ENCODE data around the gene SLC17A5.
"Not testable (repeated sequence)": the region's sequence is repeated elsewhere in the genome, so short reads cannot be mapped to it uniquely, and the experiment has no call there.

SLC17A5 gene

DNA sequence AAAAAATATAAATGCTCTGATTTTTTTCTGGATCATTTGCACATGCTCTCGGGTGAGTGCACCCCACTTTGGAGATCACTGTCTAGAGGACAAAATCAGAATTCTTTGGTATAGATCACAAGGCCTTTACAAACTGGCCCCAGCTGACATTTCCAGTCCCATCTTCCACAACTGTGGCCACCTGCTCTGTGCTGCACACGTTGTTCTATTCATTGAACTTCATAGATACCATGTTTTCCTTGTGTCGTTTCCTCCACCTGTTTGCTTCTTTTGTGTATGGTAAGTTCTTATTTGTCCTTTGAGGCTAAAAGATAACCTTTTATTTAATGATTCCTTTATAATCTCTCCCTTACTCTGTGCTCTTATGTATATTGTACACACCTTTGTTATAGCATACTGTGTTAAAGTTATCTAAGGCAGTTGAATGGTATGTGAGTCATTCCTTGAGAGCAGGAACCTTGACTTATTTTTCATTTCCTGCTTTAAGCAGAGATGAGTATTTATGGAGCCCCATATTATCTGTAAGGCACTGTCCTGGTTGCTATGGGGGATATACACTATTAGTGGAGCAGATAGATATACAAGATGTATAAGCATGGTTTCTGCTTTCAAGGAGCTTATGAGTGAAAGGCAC, 12.0 kb upstream of the SLC17A5 start:
- DNase-seq: no peak

DNA sequence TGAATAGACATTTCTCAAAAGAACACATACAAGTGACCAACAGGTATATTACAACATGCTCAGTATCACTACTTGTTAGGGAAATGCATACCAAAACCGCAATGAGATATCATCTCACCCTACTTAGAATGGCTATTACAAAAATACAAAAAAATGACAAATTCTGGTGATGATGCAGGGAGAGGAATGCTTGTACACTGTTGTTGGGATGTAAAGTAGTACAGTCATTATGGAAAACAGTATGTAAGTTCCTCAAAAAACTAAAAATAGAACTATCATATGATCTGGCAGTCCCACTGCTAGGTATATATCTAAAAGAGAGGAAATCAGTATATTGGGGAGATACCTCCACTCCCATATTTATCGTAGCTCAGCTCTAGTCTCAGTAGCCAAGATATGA, 10.9 kb upstream of the SLC17A5 start:
- no peak for DNase-seq

DNA sequence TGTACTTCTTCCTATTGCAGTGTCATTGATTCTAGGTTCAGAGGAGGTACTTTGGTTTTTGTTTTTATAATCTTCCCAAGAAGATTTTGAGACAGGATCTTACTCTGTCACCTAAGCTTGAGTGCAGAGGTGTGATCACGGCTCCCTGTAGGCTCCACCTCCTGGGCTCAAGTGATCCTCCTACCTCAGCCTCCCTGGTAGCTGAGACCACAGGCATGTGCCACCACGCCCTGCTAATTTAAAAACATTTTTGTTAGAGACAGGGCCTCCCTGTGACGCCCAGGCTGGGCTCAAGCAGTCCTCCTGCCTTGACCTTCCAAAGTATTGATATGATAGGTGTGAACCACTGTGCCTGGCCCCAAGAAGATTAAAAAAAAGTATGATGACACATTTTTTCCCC, 3.4 kb upstream of the SLC17A5 start:
- no peak for DNase-seq

DNA sequence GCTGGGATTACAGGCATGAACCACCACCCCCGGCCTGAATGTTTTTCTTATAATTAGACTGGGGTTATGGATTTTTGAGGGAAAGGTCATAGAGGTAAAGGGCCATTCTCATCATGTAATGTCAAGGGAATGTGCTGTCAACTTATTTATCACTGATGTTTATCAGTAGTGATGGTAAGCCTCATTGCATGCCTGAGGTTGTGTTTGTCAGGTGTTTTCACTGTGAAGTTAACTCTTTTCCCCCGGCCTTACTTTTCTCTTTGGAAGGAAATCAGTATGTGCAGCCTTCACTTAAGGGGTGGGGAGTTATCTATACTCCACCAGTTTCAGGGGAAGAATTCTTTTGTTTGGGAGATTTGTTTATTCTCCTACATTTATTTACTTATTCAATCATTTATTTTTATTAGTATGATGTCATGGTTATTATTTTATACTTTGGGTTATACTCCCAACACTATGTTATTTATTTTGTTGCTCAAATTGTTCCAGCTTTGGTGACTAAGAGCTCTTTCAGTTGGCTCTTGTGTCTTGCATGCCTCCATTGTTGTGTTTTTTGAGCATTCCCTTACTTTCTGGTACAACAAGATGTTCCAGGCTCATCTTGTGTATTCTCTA, 2.8 kb upstream of the SLC17A5 start:
- no peak for DNase-seq

DNA sequence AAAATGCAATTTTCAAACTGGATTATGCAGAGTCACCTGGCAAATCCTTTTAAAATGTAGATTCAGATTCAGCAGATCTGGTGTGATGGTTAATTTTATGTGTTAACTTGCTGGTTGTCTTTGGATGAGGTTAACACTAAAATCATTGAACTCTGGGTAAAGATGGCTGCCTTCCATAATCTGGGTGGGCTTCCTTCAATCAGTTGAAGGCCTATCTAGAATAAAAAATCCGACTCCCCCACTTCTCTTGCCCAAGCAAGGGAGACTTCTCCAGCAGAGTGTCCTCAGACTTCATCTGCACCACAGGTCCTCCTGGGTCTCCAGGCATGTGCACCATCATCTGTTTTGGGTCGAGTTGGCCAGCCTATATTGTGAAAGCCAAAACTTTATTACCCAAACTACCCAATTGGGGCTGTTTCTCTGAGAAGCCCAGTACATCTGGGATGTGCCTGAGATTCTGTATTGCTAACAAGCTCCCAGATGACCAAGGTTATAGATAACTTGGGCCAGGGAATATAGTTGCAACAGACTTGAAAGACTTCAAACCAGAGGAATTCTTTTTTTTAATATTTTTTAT, 1.6 kb upstream of the SLC17A5 start:
- DNase-seq: no peak

DNA sequence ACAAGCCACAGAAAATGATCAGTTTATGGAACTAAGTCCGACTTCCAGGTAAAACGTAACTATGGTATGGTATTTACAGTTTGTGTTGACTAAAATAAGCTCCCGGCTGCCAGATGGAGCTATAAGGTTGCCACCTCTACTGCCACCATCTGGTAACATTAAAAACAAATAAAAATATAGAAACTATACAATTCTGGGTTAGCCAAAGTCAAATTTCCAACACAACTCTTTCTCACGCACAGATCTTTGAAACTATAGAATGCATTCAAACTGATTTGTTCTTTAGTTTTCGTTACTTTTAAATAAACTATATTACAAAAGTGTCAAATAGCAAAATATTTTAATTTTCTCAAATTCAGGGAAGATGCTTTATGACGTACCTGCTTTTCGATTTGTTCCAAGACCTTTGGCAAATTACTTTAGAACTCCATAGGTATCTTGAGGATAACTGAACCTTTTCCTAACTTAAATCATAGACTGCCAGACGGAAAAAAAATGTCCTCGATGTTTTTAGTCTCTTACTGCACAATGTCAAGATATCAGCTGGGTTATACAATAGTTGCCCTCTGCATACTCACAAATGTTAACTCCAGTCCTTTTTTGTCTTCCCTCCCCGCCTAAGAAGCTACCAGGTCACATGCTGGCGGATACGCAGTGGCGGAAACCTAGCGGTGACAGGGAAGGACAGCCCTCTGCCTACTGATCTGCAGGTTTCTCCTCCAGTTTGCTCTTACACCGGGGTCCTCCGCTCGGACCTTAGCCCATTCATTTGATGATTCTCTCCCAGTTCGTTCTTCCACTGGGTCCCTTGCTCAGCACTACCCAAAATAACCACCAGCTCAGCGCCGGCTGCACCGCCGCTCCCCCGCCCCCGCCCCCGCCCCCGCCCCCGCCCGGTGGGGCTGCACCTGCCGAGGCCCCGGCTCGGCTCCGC, 888 bp downstream of the SLC17A5 start:
- DNase-seq: no peak

DNA sequence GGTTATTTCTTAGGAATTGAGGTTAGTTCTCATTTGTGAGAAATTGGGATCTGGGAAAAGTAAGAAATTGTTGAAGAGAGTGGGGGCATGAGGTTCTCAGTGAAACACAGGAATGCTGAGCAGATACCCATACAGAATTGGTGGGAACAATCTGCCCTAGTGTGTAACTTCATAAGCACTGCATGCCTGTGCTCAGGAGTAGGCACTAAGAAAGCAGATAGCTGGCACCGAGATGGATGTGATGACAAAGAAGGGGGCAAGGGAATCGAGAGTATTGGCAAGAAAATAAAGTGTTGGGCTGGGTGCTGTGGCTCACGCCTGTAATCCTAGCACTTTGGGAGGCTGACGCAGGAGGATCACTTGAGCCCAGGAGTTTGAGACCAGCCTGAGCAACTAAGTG, 4.0 kb downstream of the SLC17A5 start:
- no peak for DNase-seq

DNA sequence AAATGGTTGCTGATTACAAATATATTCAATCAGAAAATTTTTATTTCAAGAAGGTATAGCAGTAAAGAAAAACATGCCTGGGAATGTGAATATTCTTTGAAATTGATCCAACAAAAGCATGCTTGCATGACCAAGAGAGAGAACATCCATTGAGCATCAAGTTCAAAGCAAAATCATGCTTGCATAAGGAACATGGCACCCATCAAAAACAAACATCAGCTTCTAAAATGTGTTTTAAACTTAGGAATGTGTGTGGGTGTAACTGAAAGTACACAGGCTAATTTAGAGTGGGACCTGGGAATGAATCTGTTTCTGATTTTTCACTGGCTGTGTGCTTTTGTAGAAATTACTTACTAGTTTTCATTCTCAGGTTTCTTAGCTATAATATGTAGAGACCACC, 5.6 kb downstream of the SLC17A5 start:
- no peak for DNase-seq

DNA sequence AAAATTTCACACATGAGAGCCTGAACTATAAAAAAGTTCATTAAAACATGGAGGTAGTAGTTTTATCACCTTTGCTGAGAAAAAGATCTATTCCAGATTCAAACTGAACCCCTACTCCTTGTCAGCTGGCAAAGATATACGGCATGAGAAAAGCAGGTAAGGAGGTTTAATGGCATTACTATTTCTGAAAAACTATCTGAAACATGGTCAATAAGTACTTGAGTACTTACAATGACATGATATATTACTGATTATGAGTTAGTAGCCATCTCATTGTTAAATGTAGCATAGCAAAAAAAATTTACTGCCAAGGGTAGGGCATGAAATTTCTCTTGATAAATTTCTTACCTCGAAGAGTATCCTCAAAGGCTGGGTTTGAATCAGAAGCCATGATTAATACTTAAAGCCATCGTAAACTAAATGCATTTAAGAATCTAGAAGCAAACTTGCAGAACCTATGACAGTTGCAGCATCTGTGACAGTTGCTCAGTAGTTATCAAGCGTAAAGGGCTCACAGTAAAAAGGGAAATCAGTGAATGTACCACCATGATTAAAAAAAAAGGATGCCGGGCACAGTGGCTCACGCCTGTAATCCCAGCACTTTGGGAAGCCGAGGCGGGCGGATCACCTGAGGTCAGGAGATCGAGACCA, 8.7 kb downstream of the SLC17A5 start:
- DNase-seq: no peak

DNA sequence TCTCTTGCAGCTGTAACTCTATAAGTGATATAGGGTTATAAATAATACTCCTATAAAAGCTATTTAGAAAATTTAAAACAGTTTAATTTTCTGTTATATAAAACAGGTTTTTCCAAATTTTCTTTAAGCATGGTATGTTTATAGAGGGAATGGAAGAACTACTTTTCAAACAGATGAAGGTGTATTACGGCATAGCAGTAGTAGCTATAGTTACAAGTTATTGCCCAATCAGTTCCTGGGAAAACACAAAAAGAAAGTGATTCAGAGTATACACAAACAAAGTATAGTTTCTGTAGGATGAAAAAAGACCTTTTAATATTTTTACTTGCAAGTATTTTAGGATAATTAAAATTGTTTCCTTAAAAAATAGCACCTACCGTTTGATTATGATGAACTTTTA, 9.8 kb downstream of the SLC17A5 start:
- no peak for DNase-seq

DNA sequence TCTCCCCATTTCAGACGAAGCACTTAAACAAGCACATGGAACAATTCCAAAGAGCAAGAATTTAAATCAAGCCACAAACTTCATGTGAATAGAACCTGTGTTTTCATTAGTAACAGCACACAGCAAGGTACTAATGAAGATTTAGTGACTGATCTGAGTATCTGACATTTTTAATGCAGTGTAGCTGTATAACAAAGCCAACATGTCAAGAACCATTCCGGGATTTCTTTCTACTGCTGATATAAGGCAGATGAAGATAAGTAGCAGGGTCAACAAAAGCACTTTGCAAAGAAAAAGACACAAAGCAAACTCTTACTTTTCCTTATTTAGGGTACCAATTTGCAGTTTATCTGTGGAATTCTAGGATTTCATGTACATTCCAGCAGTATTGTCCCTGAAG, 11.3 kb downstream of the SLC17A5 start:
- DNase-seq: no peak

DNA sequence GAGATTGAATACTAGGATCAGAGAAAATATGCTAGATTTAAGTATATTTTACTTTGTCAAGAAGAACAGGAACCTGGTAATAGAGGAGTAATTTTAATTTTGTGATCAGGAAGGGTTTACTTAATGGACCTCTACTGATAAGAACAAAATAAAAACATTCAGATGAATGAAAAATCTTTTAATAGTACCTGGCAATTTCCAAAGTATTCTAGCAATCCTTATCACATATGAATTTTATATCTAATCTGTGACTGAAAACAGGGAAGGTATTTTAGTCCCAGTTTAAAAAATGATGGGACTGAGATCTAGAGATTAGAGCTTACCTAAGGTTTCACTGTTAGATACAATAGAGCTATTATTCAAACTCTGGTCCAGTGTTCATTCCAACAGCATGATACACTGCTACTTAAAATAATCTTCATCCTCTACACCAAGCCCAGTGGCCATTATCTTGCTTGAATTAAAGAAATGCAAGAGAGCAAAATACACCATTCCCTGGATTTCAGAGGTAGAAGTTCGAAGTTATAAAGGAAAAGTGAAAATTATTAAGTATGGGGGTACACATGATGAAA, 13.5 kb downstream of the SLC17A5 start:
- no peak for DNase-seq

DNA sequence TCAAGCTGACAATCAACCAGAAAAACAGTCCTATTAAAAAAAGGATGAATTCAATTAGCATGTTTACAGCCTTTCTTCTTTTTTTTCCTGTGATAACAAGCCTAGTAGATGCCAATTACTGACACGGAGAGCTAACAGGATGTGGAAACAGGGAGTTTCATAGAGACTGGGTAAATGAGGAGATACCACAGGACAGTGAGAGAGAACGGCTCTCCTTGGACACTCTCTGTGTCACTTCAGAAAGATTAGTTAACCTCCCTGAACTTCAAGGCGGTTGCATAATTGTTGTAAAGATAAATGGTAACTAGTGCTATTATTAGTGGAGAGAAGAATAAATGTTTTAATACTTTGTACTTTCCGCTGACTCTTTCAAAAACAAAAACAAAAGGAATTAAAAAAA, 14.8 kb downstream of the SLC17A5 start:
- DNase-seq: no peak

DNA sequence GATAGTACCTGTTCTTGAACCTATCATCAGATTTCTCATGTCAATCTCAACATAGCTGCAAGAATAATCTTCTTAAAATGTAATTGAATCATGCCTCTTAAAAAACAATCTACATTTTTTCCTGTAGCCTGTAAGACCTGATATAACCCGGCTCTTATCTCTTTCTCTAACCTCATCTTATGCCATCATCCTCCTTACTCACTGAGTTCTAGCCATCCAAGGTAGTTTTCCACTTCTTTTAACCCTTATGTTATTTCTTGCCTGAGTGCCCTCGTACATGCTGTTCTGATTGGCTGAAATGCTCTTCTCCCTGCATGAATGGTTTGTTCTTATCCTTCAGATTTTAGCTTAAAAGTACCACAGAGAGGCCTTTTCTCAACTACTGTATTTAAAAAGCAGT, 16.4 kb downstream of the SLC17A5 start:
- DNase-seq: no peak

DNA sequence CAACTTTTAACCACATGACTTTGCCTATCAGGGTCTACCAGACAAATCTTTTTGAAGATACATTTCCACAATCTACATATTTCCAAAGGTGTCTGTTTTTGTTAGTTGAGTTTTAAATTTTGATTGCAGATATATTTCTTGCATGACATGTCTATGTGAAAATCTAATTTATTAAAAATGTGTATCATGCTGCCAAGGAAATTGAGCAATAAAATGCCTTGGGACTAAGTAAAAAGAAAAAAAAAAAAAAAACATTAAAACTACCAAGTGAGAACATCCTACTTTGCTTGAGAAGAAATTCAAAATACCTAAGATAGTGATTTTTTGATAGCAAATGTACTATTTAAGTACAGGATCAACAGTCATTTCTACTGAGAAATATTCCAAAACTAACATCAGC, 17.7 kb downstream of the SLC17A5 start:
- DNase-seq: no peak

DNA sequence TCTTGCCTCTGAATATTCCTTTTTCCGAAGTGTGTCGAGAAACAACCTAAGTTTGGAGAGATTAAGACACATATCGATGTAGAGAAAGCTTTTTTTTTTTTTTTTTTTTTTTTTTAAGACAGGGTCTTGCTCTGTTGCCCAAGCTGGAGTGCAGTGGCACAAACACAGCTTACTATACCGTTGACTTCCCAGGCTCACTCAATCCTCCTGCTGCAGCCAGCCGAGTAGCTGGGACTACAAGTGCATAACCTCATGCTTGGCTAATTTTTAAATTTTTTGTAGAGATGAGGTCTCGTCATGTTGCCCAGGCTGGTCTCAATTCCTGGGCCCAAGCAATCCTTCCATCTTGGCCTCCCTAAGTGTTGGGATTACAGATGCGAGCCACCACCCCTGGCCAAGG, 21.4 kb downstream of the SLC17A5 start:
- no peak for DNase-seq

DNA sequence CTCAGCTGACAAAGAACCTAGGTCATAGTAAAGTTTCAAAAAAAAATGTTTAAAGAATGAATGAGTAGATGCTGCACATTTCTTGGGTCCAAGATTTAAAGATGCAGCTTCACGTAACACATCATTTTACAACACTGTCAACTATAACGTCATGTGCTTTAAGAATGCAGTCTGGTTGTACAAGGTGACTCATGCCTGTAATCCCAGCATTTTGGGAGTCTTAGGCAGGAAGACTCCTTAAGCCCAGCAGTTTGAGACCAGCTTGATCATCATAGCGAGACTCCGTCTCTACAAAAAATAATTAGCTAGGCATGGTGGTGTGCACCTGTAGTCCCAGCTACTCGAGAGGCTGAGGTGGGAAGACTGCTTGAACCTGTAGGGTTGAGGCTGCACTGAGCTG, 21.9 kb downstream of the SLC17A5 start:
- no peak for DNase-seq

DNA sequence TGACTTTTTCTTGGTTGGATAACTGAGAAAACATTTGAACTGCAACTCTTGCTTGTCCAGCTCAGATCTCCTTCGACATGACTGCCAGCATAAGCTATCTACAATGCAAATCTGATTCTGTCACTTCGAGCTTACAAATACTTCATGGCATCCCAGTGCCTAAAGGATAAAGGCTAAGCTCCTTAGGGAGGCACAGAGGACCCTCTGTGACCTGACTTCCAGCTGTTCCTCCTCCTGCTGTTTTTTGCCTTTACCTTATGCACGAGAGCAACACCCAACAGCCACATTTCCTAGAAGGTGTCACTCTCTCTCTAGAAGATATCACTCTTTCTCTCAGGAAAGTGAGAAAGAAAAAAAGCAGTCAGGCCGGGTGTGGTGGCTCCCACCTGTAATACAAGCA, 23.4 kb downstream of the SLC17A5 start:
- DNase-seq: no peak

DNA sequence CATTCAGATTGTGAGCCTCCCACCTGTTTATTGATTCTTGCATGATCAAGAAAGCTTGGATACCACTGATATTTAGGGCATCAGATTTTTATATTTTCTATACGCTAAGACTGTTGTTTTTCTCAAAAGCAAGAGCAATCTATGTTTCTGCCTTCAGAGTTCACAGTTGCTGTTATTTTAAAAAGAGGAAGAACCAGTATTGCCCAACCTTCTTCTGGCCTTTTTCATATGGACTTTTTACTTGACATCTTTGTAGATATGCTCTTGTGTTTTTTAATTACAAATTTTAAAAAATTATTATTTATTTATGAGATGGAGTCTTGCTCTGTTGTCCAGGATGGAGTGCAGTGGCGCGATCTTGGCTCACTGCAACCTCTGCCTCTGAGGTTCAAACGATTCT, 28.9 kb downstream of the SLC17A5 start:
- no peak for DNase-seq

DNA sequence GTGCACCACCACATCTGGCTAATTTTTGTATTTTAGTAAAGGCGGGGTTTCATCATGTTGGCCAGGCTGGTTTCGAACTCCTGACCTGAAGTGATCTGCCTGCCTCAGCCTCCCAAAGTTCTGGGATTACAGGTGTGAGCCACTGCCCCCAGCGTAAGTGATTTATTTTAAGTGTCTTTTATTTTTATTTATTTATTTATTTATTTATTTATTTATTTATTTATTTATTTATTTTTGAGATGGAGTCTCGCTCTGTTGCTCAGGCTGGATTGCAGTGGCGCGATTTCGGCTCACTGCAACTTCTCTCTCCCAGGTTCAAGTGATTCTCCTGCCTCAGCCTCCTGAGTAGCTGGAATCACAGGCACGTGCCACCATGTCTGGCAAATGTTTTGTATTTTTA, 30.3 kb downstream of the SLC17A5 start:
- DNase-seq: not testable (repeated sequence)

DNA sequence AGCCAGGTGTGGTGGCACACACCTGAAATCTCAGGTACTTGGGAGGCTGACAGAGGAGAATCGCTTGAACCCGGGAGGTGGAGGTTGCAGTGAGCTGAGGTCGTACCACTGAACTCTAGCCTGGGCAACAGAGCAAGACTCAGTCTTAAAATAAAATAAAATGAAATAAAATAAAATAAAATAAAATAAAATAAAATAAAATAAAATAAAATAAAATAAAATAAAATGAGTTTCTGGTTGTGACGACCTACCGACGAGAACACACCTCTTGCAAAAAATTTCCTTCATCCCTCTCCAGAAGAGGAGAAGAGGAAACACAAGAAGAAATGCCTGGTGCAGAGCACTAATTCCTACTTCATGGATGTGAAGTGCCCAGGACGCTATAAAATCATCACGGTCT, 35.7 kb downstream of the SLC17A5 start:
- DNase-seq: not testable (repeated sequence)

DNA sequence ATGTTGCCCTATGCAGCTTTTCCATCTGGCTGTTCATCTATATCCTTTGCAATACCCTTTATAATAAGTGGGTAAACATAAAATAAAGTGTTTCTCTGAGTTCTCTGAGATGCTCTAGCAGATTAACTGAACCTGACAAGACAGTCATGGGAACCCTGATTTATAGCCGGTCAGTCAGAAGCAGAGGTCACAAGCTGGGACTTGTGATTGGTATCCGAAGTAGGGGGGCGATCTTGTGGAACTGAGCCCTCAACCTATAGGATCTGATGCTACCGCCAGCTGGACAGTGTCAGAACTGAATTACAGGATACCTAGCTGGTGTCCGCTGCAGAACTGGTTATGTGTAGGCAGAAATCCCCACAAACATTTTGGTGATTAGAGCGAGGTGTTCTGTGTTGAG, 39.0 kb downstream of the SLC17A5 start:
- DNase-seq: no peak
